DMS114 treated with DMSO at 0.1 percent for 48 hours (cell line): ENCODE measurements around the gene MAML3.

Source experiments
- DNase-seq: peaks from one replicate; lab custom pipeline; 2025; ENCODE audit not compliant: unreplicated experiment; lab: John Stamatoyannopoulos, UW

MAML3 gene

GRCh38 chr4:140080883-140081282 is 73.1 kb downstream of the MAML3 start:
- no peak for DNase-seq

GRCh38 chr4:140078366-140078765 is 75.6 kb downstream of the MAML3 start:
- DNase-seq, result no peak

- no peak for DNase-seq
Measured at GRCh38 chr4:140076307-140076706, 77.7 kb downstream of the MAML3 start.

GRCh38 chr4:140071806-140072205 is 82.2 kb downstream of the MAML3 start:
- no peak for DNase-seq

GRCh38 chr4:140070973-140071372 is 83.0 kb downstream of the MAML3 start:
- no peak for DNase-seq

- DNase-seq, result no peak
Measured at GRCh38 chr4:140070366-140070765, 83.6 kb downstream of the MAML3 start.

GRCh38 chr4:140069066-140069465 is 84.9 kb downstream of the MAML3 start:
- DNase-seq, result no peak

GRCh38 chr4:140068271-140068670 is 85.7 kb downstream of the MAML3 start:
- DNase-seq, result no peak

GRCh38 chr4:140066031-140066930 is 87.7 kb downstream of the MAML3 start:
- no peak for DNase-seq

- DNase-seq, result no peak
Measured at GRCh38 chr4:140065393-140065792, 88.6 kb downstream of the MAML3 start.

- no peak for DNase-seq
Measured at GRCh38 chr4:140061659-140062289, 92.2 kb downstream of the MAML3 start.

GRCh38 chr4:140061194-140061593 is 92.8 kb downstream of the MAML3 start:
- DNase-seq, result no peak

- DNase-seq, result no peak
Measured at GRCh38 chr4:140059159-140059558, 94.8 kb downstream of the MAML3 start.

GRCh38 chr4:140057701-140058100 is 96.3 kb downstream of the MAML3 start:
- DNase-seq, result no peak

GRCh38 chr4:140056015-140056414 is 98.0 kb downstream of the MAML3 start:
- DNase-seq, result no peak

- no peak for DNase-seq
Measured at GRCh38 chr4:140054861-140055260, 99.1 kb downstream of the MAML3 start.

GRCh38 chr4:140053185-140053584 is 100.8 kb downstream of the MAML3 start:
- DNase-seq, result no peak

- no peak for DNase-seq
Measured at GRCh38 chr4:140052050-140052449, 101.9 kb downstream of the MAML3 start.

- no peak for DNase-seq
Measured at GRCh38 chr4:140049849-140050637, 103.9 kb downstream of the MAML3 start.

- no peak for DNase-seq
Measured at GRCh38 chr4:140049024-140049848, 104.7 kb downstream of the MAML3 start.
